HG02885 (cell line): ENCODE results near the gene RNF166.
"Not testable (repeated sequence)": the region's sequence is repeated elsewhere in the genome, so short reads cannot be mapped to it uniquely, and the experiment has no call there.

Experiments used
- ATAC-seq: cut with Tn5 transposase; IDR thresholded peaks from one replicate; pipeline ENCODE4 v1.9.1; 2021; ENCODE audit warnings: mild to moderate bottlenecking; ENCODE audit not compliant: unreplicated experiment, poor library complexity

Gene RNF166

DNA sequence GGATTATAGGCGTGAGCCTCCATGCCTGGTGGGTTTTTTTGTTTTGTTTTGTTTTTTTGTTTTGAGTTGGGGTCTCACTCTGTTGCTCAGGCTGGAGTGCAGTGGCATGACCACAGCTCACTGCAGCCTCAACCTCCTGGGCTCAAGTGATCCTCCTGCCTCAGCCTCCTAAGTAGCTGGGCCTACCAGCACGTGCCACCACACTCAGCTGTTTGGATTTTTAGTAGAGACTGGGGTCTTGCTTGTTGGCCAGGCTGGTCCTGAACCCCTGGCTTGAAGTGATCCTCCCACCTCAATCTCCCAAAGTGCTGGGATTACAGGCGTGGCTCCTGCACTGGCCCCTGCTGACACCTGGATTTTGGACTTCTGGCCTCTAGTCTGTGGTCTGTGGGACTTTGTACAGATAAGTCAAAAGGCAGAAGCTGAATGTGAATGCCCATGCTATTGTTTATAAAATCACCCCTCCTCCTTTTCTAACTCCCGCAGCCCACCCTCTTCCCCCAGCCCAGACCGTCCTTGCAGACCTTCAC, 25.6 kb downstream of the RNF166 start:
- ATAC-seq: no peak

DNA sequence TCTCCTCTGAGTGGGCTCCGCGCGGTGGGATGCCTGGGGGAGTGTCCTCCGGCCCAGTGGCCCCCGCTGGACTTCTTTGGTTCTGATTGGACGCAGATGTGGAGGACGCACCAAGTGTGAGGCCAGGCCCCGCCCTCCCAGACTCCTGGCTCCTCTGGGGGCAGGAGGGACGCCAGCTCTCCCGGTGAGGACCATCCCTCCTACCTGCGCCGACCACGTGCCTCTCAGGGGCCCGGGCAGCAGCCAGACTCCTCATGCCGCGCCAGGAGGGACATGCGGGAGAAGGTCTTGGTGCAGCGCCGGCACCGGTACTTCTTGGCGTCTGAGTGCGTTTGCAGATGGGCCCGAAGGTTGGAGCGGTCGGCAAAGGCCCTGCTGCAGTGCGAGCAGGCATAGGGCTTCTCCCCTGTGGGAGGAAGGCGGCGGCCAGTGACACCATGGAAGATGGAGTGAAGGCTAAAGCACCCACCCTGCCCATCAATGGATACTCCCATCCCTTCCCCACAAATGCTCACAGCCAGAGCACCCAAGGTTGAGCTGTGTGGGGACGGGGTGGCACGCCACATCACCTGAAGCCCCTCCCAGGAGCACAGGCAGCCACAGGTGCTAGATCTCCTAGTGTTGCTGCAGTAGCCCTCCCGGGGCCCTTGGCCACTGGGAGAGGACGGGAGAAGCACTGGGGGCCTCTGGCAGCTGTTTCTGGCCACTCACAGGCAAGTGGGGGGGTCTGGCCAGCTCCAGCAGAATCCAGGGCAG, 27.8 kb downstream of the RNF166 start:
- ATAC-seq: no peak

DNA sequence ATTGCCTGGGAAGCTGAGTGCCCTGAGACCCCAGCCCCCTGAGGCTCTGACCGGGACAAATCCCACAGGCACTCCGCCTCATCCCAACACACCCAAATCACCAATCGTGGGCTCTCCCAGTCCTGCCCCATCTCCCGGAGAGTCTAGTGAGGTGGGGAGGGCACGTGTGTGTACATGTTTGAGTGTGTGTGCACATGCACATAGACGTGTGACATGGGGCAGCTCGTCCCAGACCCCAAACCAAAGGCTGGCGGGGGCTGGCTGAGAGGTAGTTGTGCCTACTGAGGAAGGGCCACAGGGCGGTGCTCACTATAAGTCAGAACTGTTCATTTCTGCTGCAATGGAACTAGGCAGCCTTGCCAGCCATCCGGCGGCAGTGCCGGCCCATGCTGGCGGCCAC, 28.5 kb downstream of the RNF166 start:
- ATAC-seq: no peak

DNA sequence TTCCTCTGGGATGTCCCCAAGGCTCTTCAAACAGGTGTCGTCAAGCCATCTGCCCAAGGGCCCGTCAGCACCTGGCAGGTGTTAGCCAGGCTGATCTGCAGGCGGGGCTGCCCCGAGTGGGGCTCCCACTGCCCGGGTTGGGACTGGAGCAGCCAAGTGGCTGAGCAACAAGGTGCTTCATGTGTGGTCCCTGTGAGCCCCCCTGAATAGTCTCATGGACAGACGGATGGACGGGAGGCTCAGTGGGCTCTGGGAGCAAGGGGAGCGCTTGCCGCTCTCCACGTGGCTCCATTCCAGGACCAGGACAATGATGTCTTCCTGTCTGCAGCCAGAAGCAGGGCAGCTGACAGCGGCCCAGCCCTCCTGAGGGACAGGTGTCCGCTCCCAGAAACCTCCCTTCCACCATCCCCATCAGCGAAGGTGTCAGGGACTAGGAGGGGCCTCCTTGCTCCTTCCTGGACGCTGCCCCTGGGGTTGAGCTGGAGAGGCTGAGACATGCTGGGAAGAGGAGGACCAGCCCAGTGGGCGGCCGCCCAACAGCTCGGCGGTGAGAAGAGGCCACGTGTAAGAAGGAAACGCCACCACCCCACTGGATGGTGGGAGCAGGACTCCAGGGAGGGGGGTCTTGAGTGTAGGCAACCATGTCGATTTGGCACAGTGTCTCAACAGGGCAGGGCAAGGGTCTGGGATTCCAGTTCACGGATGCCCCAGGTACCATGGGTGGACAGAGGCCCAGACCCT, 29.5 kb downstream of the RNF166 start:
- ATAC-seq: no peak

DNA sequence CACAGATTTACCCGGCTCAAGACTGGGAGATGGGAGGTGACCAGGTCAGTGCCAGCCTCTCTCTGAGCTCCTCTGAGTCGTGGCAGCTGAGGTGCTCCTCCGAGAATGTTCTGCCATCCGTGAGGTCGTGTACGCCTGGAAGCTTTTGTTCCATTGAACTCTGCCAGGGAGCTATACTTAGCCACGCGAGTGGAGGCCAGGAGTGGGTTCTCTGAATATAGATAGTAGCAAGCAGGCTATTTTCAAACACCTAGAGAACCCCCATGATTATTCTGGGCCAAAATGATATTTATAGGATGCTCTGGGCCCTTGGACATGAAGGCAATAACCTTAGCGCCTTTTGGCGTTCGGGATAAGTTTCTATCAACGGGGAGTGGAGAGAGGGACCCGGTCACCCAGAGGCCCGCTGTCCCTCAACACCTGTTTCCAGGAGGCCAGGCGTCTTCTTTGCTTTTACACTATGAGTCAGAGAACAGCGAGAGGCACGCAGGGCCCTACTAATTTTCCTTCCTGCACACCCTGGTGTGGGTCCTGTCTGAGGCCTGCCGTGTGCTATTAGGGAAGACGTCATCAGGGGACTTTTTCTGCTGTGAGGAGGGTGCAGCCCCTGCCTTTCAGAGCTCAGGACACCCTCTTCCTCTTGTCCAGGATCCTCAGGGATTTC, 32.4 kb downstream of the RNF166 start:
- ATAC-seq: peak; percentile 58

DNA sequence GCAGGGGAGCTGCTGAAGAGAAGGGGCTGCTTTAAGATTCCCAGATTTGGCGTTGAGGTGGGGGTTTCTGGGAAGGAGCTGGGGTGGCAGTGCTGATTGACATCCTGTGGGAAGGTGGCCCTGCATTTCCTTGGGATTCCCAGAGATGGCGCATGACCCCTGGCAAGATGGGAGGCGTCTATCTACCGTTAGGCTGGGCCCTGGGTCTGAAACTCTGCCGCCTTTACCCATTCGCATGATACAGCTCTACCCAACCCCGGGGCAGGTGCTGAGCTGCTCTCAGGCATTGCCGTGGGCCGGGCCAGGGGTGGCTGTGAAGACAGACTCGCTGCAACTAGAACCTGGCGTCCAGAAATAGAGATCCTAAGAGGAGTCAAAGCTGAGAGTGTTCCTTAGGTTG, 33.4 kb downstream of the RNF166 start:
- no peak for ATAC-seq

DNA sequence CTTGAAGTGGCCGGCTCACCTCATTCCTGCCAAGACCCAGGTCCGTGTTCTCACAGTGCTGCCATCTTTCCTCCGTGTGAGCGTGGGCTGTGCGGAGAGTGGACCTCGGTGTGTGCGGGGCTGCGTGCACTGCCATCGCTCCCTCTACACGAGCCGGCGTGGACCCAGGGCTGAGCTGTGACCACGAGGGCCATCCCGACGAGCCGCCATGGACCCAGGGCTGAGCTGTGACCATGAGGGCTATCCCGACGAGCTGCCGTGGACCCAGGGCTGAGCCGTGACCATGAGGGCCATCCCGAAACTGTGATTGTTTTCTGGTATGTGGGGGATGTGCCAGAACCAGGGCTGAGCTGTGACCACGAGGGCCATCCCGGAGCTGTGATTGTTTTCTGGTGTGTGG, 34.4 kb downstream of the RNF166 start:
- no peak for ATAC-seq

DNA sequence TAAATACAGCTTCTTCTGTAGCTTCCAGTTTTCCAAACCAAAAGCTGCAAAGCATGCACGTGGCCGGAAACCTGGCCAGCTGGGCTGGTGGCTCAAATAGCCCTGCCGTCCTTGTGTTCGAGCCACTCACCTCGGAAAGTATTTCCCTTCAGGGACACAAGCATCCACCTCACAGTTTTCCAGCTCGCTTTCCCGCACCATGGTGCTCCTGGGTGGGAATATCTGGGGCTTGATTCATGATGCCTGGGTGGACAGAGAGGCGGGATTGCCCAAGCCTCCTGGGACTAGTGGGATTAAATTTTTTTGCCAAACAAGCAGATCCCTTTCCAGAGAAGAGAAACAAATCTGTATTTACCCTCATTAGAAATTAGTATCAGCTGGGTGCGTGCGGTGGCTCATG, 36.2 kb downstream of the RNF166 start:
- ATAC-seq: no peak

DNA sequence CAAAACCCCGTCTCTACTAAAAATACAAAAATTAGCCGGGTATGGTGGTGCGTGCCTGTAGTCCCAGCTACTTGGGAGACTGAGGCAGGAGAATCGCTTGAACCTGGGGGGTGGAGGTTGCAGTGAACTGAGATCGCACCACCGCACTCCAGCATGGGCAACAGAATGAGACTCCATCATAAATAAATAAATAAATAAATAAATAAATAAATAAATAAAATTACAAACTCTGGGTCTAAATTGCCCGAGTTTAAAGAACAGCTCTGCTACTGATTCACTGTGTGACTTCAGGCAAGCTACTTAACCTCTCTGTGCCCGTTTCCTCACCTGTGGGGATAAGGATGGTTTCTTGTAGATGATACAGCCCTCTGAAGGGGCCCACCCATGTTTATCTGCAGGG, 36.7 kb downstream of the RNF166 start:
- not testable (repeated sequence) for ATAC-seq

DNA sequence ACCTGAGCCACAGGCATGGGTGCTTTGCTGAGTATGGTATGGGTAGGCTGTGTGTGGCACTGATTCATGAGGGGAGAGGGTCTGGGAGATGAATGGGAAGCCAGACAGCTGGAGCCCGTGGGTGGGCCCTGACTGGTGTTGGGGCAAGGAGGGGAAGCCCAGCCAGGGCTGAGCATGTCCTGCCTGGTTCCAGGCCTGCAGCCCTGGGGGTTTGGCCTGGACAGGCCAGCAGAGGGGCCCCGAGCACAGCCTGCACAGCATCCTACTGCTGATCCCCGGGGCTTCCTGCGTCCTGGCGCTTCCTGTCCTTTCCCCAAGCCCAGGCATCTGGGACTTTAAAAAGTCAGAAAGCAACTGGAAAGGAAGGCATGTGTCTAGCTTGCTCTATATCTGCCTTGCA, 38.7 kb downstream of the RNF166 start:
- no peak for ATAC-seq

DNA sequence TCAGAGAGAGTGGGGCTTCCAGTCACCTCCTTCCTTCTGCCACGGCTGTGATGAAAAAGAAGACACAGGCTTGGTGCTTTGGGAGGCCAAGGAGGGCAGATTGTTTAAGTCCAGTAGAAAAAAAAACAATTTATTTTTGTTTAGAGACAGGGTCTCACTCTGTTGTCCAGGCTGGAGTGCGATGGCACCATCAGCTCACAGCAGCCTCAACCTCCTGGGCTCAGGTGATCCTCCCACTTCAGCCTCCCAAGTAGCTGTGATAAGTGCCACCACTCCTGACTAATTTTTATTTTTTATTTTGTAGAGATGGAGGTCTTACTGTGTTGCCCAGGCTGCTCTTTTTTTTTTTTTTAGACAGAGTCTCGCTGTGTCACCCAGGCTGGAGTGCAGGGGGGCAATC, 40.6 kb downstream of the RNF166 start:
- no peak for ATAC-seq

DNA sequence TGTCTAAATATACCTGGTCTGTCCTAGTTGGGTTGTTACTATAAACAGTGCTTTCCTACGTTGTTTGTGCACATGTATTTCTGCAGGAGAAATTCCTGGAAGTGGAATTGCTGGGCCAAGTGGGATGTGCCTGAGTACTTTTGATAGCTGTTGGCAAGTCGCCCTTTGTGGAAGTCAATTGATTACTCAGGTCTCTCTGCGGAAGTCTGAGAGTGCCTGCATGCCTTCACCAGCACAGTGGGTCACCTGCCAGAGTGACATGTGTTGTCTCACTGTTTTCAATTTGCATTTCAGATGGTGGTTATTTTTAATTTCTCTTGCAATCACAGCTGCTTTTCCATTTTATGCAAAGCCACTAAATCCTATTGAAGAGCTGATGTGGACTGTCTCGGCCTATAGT, 41.1 kb downstream of the RNF166 start:
- no peak for ATAC-seq

DNA sequence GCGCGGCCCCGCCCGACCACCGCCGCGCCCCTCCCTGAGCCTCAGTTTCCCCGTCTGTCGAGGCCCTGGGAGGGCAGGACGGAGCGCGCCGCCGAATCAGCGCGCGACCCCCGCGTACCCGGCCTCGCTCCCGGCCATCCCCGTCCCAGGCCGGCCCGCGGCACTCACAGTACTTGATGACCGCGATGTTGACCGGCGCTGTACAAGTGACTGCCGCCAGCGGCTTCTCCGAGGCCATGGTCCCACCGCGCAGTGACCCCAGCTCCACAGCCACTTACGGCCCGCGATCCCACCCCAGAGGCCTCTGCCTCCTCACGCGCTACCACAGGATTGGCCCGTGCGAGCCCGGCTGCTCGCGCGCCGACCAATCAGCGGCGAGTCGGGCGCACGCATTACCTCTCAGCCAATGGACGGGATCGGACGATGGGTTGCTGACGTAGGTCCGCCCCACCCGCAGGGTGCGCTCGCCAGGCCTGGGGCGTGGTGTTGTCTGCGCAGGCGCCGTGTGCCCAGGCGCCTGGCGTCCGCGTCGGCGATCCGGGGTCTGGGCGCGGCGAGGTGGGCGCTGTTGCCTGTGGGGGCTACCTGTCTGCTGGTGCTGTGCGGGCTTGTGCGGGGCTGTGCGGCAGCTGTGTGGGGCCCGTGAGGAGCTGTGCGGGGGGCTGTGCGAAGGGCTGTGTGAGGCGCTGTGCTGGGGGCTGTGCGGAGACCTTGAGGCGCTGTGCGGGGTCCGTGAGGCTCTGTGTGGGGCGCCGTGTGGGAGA, 43.2 kb downstream of the RNF166 start, which contains the start of gene MVD:
TSS of gene MVD (minus strand) at position 249 of the 764 bp plus-strand sequence. CDS start at position 238, 11 bp downstream.
- peak; percentile 94 for ATAC-seq

DNA sequence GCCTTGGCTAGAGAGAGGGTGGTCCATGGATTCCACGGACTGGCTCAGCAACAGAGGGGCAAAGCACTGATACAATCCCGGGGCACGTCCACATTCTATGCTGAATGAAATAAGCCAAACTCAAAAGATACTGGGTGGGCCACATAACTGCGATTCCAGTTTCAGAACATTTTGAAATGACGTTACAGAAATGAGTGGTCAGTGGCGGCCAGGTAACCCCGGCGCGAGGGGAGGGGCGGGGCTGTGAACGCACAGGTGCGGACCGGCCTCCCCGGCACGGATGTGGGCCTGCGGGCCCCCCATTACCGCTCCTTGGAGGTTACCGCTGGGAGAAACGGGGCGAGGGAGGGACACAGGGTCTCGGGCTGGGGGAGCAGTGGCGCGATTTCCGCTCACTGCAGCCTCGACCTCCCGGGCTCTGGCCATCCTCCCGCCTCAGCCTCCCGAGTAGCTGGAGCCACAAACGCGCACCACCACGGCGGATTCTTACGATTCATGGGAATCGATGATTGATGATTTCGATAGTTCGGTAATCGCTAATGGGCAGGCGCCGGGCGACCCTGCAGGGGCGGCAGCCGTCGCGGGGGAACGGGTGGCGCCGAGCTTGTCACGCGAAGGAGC, 43.9 kb downstream of the RNF166 start:
- no peak for ATAC-seq

DNA sequence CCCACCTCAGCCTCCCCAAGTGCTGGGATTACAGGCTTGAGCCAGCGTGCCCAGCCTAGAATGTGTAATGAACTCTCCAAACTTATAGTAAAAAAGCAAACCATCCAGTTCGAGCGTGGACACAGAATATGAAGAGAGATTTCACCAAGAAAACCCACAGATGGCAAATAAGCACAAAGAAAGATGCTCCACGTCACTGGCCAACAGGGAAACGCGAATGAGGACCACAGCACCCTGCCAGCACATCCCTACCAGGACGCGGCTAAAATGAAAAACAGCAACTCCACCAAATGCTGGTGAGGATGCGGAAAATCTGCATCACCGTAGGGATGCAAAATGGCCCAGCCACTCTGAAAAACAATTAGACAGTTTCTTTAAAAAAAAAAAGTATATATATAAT, 44.7 kb downstream of the RNF166 start:
- no peak for ATAC-seq

DNA sequence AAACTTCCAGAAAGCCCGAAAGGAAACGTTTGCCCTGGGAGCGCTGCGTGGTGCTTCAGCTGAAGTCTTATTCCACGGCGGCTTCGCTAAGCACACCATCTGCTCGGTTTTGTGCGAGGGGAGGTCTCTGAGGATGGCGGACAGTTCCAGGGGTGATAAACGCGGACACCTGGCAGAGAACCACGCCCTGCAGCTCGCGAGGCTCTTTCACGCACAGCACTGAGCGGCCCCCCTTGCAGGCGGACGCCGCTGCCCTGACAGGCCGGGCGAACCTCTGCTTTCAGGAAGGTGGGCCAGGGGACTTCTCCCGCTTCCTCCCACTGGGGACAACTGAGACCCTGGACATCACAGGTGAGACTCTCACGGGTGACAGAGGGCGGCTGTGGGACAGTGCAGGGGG, 47.0 kb downstream of the RNF166 start:
- no peak for ATAC-seq

DNA sequence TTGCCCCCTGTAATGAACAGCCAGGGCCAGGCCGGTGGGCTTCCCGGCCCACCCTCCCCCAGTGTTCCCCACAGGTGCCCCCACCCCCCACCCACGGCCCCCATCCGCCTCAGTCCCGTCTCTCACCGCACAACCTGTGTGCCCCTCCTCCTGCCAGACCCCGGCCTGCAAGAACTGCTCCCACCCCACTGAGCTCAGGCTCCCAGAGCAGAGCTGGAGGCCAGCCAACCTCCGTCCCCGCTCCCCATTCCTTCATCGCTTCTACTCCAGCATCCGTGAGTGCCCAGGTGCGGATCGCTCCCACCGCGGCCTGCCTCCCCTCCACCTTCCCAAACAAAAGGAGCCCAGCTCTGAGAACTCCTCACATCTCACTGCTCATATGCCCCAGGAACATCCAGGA, 47.5 kb downstream of the RNF166 start:
- ATAC-seq: no peak

DNA sequence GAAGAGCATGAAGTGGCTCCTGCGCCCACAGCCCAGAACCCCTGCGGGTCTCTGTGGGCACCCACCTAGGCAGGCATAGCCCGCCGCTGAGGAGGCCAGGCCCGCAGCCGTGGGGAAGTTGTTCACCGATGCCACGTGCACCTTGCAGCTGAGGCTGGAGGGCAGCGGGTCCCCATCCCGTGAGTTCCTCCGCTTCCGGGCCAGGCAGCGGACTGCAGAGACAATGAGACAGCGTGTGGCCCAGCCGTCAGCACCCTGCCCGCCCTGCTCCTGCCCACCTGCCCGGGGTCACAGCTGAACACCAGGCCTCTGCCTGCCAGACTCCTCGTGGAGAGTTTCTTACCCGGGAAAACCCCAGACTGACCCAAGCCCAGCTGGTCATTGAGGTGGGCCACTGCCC, 48.8 kb downstream of the RNF166 start:
- ATAC-seq: no peak

DNA sequence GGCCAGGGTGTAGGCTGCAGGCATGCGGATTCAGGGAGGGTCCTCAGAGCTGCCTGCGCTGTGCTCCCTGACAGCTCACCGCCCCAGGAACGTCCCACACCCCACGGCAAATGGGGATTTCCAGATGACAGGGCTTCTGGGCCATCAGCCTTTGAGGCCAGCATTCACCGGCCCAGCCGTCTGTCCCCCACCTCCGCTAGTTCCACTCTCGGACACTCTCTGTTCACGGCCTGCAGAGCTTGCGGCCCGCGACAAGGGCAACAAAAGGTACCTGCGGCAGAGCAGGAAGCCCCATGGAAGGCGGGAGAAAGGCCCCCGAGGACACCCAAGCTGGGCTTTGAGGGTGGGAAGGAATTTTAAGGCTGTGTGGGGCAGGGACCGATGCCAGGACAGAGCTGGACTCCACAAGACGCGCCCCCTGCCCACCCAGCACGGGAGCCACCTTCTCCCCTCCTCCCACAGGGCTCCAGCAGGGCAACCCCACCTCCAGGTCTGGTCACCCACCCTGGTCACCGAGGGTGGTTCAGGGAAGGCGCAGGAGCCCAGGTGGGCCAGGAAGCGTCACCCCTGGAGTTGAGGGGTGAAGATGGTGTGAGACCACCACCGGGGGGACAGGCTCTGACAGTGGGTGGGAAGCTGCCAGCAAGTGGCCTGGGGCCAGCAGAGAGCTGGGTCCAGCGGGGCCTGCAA, 49.8 kb downstream of the RNF166 start:
- ATAC-seq: no peak
